Caco-2 (cell line): ENCODE results near the gene KRT39. TPM values are rescaled to one million over a fixed set of nuclear protein-coding genes. Genes with fewer than 3 reads are reported as not detected.

Source experiments
- BruUV-seq: library from RNA; stranded (reverse); fragments of 400-500 nt; replicated peaks from 2 replicates; lab custom pipeline; 2021; lab: Mats Ljungman, UMichigan
- CTCF ChIA-PET: fragments of 300-600 bp; sonication (Branson Sonifier 250); formaldehyde crosslinking; loops from one replicate; lab custom pipeline; 2022; ENCODE audit warnings: antibody characterized with exemption; lab: Charles Lee
- POLR2A ChIA-PET: fragments of 300-600 bp; sonication (Branson Sonifier 250); formaldehyde crosslinking; loops from one replicate; lab custom pipeline; 2022; ENCODE audit warnings: antibody characterized with exemption; lab: Charles Lee
- DNase-seq, 2 experiments: peaks; one replicate each; pipeline versions ENCODE4 v3.0.0 to v3.0.0-alpha.2; 2020 to 2022
- H3K27me3 ChIP-seq: replicated peaks from 2 replicates; pipeline ENCODE4 v1.6.0; 2011; ENCODE audit warnings: low read length; ENCODE audit not compliant: control insufficient read depth, insufficient read depth
- H3K36me3 ChIP-seq: 2 replicates; pipeline ENCODE4 v1.5.1; 2011; ENCODE audit warnings: low read length; ENCODE audit not compliant: control insufficient read depth, insufficient read depth
- H3K4me1 ChIP-seq: fragments of 250-450 bp; sonication (Bioruptor Pico); 2 replicates; pipeline ENCODE4 v1.5.1; 2020; ENCODE audit warnings: mild to moderate bottlenecking
- H3K4me3 ChIP-seq: 2 replicates; pipeline ENCODE4 v1.5.1; 2011; ENCODE audit warnings: low read depth, mild to moderate bottlenecking, control low read depth, low read length
- H3K9me3 ChIP-seq: fragments of 250-450 bp; sonication (Bioruptor Pico); 2 replicates; pipeline ENCODE4 v1.5.1; 2020; ENCODE audit warnings: mild to moderate bottlenecking, moderate library complexity
- H3K27ac Mint-ChIP-seq: one replicate; pipeline ENCODE4 v1.8.0; 2022; ENCODE audit warnings: mixed read lengths; ENCODE audit not compliant: unreplicated experiment
- H3K27me3 Mint-ChIP-seq: one replicate; pipeline ENCODE4 v1.8.0; 2022; ENCODE audit warnings: mixed read lengths; ENCODE audit not compliant: insufficient read depth, unreplicated experiment
- H3K36me3 Mint-ChIP-seq: one replicate; pipeline ENCODE4 v1.8.0; 2022; ENCODE audit warnings: mild to moderate bottlenecking, mixed read lengths; ENCODE audit not compliant: insufficient read depth, unreplicated experiment
- H3K4me1 Mint-ChIP-seq: one replicate; pipeline ENCODE4 v1.8.0; 2022; ENCODE audit warnings: low read depth, mixed read lengths; ENCODE audit not compliant: unreplicated experiment
- H3K4me3 Mint-ChIP-seq: one replicate; pipeline ENCODE4 v1.8.0; 2022; ENCODE audit warnings: mild to moderate bottlenecking, moderate library complexity, mixed read lengths; ENCODE audit not compliant: unreplicated experiment
- H3K9me3 Mint-ChIP-seq: one replicate; pipeline ENCODE4 v1.8.0; 2022; ENCODE audit warnings: mixed read lengths; ENCODE audit not compliant: unreplicated experiment
- intact Hi-C: fragments of 100-400 bp; cut with micrococcal nuclease; formaldehyde crosslinking; loops from one replicate; pipeline ENCODE4 v1.10.0; 2022; ENCODE audit not compliant: unreplicated experiment
- total RNA-seq: library from RNA; stranded (reverse); gene quantifications from 2 replicates; pipeline ENCODE4 v1.2.3, GENCODE V29; 2022
- TF ChIP-seq, protein P1 (sequence below), 2 experiments: fragments of 200-600 bp in 1 of 2; IDR thresholded peaks; 1 replicate in 1 of 2; 2 replicates in 1 of 2; pipeline versions ENCODE4 v1.5.1 to v1.8.0; 2011 to 2022; ENCODE audit warnings: antibody characterized with exemption in 1 of 2, control low read depth in 1 of 2, inconsistent platforms in 1 of 2, low read depth in 1 of 2, low read length in 1 of 2, mild to moderate bottlenecking in 1 of 2, moderate library complexity in 1 of 2; ENCODE audit not compliant: insufficient read depth in 1 of 2, severe bottlenecking in 1 of 2, unreplicated experiment in 1 of 2

Gene KRT39
- total RNA-seq, 1 experiment from 2014 or later: not detected

- no peaks in the 10 kb centered on the region for H3K27me3 ChIP-seq
- H3K4me1 ChIP-seq: peaks cover 7% of the 10 kb centered on the region
- H3K9me3 ChIP-seq: no peaks in the 10 kb centered on the region
- TF ChIP-seq, protein P1, sequence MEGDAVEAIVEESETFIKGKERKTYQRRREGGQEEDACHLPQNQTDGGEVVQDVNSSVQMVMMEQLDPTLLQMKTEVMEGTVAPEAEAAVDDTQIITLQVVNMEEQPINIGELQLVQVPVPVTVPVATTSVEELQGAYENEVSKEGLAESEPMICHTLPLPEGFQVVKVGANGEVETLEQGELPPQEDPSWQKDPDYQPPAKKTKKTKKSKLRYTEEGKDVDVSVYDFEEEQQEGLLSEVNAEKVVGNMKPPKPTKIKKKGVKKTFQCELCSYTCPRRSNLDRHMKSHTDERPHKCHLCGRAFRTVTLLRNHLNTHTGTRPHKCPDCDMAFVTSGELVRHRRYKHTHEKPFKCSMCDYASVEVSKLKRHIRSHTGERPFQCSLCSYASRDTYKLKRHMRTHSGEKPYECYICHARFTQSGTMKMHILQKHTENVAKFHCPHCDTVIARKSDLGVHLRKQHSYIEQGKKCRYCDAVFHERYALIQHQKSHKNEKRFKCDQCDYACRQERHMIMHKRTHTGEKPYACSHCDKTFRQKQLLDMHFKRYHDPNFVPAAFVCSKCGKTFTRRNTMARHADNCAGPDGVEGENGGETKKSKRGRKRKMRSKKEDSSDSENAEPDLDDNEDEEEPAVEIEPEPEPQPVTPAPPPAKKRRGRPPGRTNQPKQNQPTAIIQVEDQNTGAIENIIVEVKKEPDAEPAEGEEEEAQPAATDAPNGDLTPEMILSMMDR (IDR thresholded peaks at IDR 0.05; ENCODE audit: insufficient read depth in 1 of 2, low read depth in 1 of 2, low read length in 1 of 2, severe bottlenecking in 1 of 2, unreplicated experiment in 1 of 2): no peak
- H3K36me3 Mint-ChIP-seq: no peaks in the 10 kb centered on the region
- DNase-seq: no peak
- intact Hi-C loops: no loop called here
- no peaks in the 10 kb centered on the region for H3K36me3 ChIP-seq
- peaks cover 6% of the 10 kb centered on the region for H3K4me1 Mint-ChIP-seq
- H3K4me3 ChIP-seq: no peak overlapping the region
- peaks cover 5% of the 10 kb centered on the region for H3K9me3 Mint-ChIP-seq
- no peak overlapping the region for H3K27ac Mint-ChIP-seq
- POLR2A ChIA-PET: no interaction called here
- H3K4me3 Mint-ChIP-seq: no peak overlapping the region
- no peaks in the 10 kb centered on the region for H3K27me3 Mint-ChIP-seq
- no TSS peak for BruUV-seq
- CTCF ChIA-PET: no interaction called here
Measured at GRCh38 chr17:40980117-40980516, 13.4 kb upstream of the KRT39 start.

DNA sequence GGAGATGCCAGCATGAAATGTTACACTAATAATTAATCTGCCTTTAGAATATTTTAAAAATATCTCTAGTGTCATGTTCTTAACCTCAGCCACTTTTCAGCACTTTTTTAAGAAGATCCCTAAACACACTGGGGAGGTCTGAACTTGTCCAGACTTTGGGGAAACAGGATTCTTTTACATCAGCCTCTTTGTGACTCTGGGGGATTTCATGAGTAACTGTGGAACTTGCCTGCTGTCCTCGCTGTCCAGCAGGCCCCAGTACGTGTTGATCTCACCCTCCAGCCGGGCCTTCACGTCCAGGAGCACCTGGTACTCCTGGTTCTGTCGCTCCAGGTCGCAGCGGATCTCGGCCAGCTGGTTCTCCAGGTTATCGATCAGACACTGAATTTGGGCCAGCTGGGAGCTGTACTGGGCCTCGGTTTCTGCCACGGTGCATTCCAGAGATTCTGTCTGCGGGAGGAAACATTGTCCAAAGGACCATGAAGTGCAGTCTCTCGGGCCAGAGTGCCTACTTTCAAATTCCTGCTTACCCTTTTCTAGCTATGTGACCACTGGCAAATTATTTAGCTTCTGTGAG lies 11.9 kb upstream of the KRT39 start:
- Mint-ChIP-seq H3K27ac (peak overlapping the region; percentile 43), H3K36me3 (no peaks in the 10 kb centered on the region), H3K4me3 (no peak overlapping the region), H3K4me1 (peaks cover 6% of the 10 kb centered on the region), H3K9me3 (peaks cover 7% of the 10 kb centered on the region), H3K27me3 (no peaks in the 10 kb centered on the region)
- intact Hi-C loops: no loop called here
- no peaks in the 10 kb centered on the region for H3K36me3 ChIP-seq
- no peak for DNase-seq
- BruUV-seq: no TSS peak
- no peaks in the 10 kb centered on the region for H3K27me3 ChIP-seq
- peaks cover 7% of the 10 kb centered on the region for H3K4me1 ChIP-seq
- TF ChIP-seq, protein P1 (IDR thresholded peaks at IDR 0.05; ENCODE audit: insufficient read depth in 1 of 2, low read depth in 1 of 2, low read length in 1 of 2, severe bottlenecking in 1 of 2, unreplicated experiment in 1 of 2): no peak
- no peak overlapping the region for H3K4me3 ChIP-seq
- ChIA-PET POLR2A (no interaction called here), CTCF (no interaction called here)
- no peaks in the 10 kb centered on the region for H3K9me3 ChIP-seq

- ChIA-PET POLR2A (no interaction called here), CTCF (no interaction called here)
- Histone ChIP-seq H3K4me3 (no peak overlapping the region), H3K36me3 (no peaks in the 10 kb centered on the region), H3K27me3 (no peaks in the 10 kb centered on the region), H3K4me1 (peaks cover 2% of the 10 kb centered on the region), H3K9me3 (no peaks in the 10 kb centered on the region)
- no TSS peak for BruUV-seq
- intact Hi-C loops: no loop called here
- H3K27me3 Mint-ChIP-seq: no peaks in the 10 kb centered on the region
- H3K4me1 Mint-ChIP-seq: peaks cover 6% of the 10 kb centered on the region
- TF ChIP-seq, protein P1 (IDR thresholded peaks at IDR 0.05; ENCODE audit: insufficient read depth in 1 of 2, low read depth in 1 of 2, low read length in 1 of 2, severe bottlenecking in 1 of 2, unreplicated experiment in 1 of 2): no peak
- no peak for DNase-seq
- H3K9me3 Mint-ChIP-seq: peaks cover 7% of the 10 kb centered on the region
- no peaks in the 10 kb centered on the region for H3K36me3 Mint-ChIP-seq
- H3K27ac Mint-ChIP-seq: no peak overlapping the region
- no peak overlapping the region for H3K4me3 Mint-ChIP-seq
Measured at GRCh38 chr17:40975516-40975915, 8.8 kb upstream of the KRT39 start.
